ENCODE measurements around the gene DUSP9. TPM values are rescaled to one million over a fixed set of nuclear protein-coding genes. Genes with fewer than 3 reads are reported as not detected.

The DUSP9 gene
- total RNA-seq: 0.10 TPM in 1 of 2 replicates, not detected in the other

GRCh38 chrX:153646620-153647373 is at the start of gene DUSP9:
Gene DUSP9 (plus strand): TSS chrX:153647203. CDS start chrX:153647954, 751 bp downstream.
- no peaks in the 10 kb centered on the region for H3K9me3 Mint-ChIP-seq
- POLR2A ChIA-PET: interaction anchor here (0.6 to 0.8 kb wide), 2 partner anchors 21 to 37 kb away, joined by 3 to 4 read pairs; no protein-coding TSS in a partner anchor
- no peak for TF ChIP-seq CTCF (IDR thresholded peaks at IDR 0.05)
- no peak for DNase-seq
- H3K36me3 Mint-ChIP-seq (ENCODE audit: low read depth): no peaks in the 10 kb centered on the region
- H3K4me3 Mint-ChIP-seq: no peak within 1 kb of the TSS
- intact Hi-C loops (cut with micrococcal nuclease): loop anchor here (5.0 to 10.0 kb wide), 2 partner anchors 52 to 704 kb away; partner anchors contain the start of gene CCNQ
- peaks cover 8% of the 10 kb centered on the region for H3K27me3 Mint-ChIP-seq
- CTCF ChIA-PET: interaction anchor here (0.8 to 1.2 kb wide), 4 partner anchors 36 to 107 kb away, joined by 3 to 4 read pairs (median 4); no protein-coding TSS in a partner anchor
- ATAC-seq (ENCODE audit: low read depth): peak; percentile 41
- no peak within 1 kb of the TSS for H3K27ac Mint-ChIP-seq
- H3K4me1 Mint-ChIP-seq: peaks cover 8% of the 10 kb centered on the region

GRCh38 chrX:153598541-153599191 is 48.3 kb upstream of the DUSP9 start, which contains the start of gene CCNQ:
Gene CCNQ (minus strand): TSS chrX:153599139. CDS start chrX:153599073, 66 bp downstream.
- peak; percentile 44 for DNase-seq
- intact Hi-C loops (cut with micrococcal nuclease): loop anchor here (1.0 to 10.0 kb wide), 6 partner anchors 12 to 656 kb away; partner anchors contain the start of genes ABCD1, ARHGAP4, BCAP31 and DUSP9
- ChIA-PET CTCF (interaction anchor here (1.3 to 1.8 kb wide), 2 partner anchors 16 to 25 kb away, joined by 3 to 4 read pairs; no protein-coding TSS in a partner anchor), POLR2A (interaction anchor here (0.6 to 2.4 kb wide), 5 partner anchors 11 to 501 kb away, joined by 3 to 12 read pairs (median 3); no protein-coding TSS in a partner anchor)
- Mint-ChIP-seq H3K36me3 (ENCODE audit: low read depth) (peaks cover 16% of the 10 kb centered on the region), H3K9me3 (no peaks in the 10 kb centered on the region), H3K27me3 (no peaks in the 10 kb centered on the region), H3K4me3 (peak within 1 kb of the TSS; percentile 88), H3K27ac (peak within 1 kb of the TSS; percentile 86), H3K4me1 (peaks cover 36% of the 10 kb centered on the region)
- TF ChIP-seq CTCF (IDR thresholded peaks at IDR 0.05): no peak
- peak; percentile 18 for ATAC-seq (ENCODE audit: low read depth)

- intact Hi-C loops (cut with micrococcal nuclease): loop anchor here (1.0 to 10.0 kb wide), 6 partner anchors 11 to 657 kb away; partner anchors contain the start of genes ABCD1, ARHGAP4, BCAP31 and DUSP9
- Mint-ChIP-seq H3K27ac (no peak overlapping the region), H3K36me3 (ENCODE audit: low read depth) (peaks cover 11% of the 10 kb centered on the region), H3K4me3 (peak overlapping the region; percentile 77), H3K9me3 (no peaks in the 10 kb centered on the region), H3K27me3 (no peaks in the 10 kb centered on the region), H3K4me1 (peaks cover 36% of the 10 kb centered on the region)
- TF ChIP-seq CTCF (IDR thresholded peaks at IDR 0.05): no peak
- peak; percentile 82 for DNase-seq
- peak; percentile 84 for ATAC-seq (ENCODE audit: low read depth)
- CTCF ChIA-PET: interaction anchor here (1.6 to 1.8 kb wide), 2 partner anchors 10 to 25 kb away, joined by 4 to 9 read pairs; no protein-coding TSS in a partner anchor
- POLR2A ChIA-PET: interaction anchor here (0.5 to 2.4 kb wide), 3 partner anchors 10 to 327 kb away, joined by 3 to 12 read pairs (median 3); no protein-coding TSS in a partner anchor
Observed at GRCh38 chrX:153599192-153600031, 47.6 kb upstream of the DUSP9 start.

GRCh38 chrX:153600032-153600373 is 47.0 kb upstream of the DUSP9 start:
- Mint-ChIP-seq H3K9me3 (no peaks in the 10 kb centered on the region), H3K36me3 (ENCODE audit: low read depth) (peaks cover 9% of the 10 kb centered on the region), H3K27me3 (no peaks in the 10 kb centered on the region), H3K4me1 (peaks cover 36% of the 10 kb centered on the region), H3K27ac (no peak overlapping the region), H3K4me3 (peak overlapping the region; percentile 77)
- no peak for TF ChIP-seq CTCF (IDR thresholded peaks at IDR 0.05)
- intact Hi-C loops (cut with micrococcal nuclease): no loop called here
- ChIA-PET CTCF (interaction anchor here (1.6 kb wide), 1 partner anchor 9 kb away, joined by 9 read pairs; no protein-coding TSS in a partner anchor), POLR2A (interaction anchor here (0.5 to 2.4 kb wide), 3 partner anchors 10 to 327 kb away, joined by 3 to 12 read pairs (median 3); no protein-coding TSS in a partner anchor)
- ATAC-seq (ENCODE audit: low read depth) (no peak), DNase-seq (no peak)
